ENCODE data around the gene HDAC11.
"Not testable (repeated sequence)": the region's sequence is repeated elsewhere in the genome, so short reads cannot be mapped to it uniquely, and the experiment has no call there.

HDAC11 gene

DNA sequence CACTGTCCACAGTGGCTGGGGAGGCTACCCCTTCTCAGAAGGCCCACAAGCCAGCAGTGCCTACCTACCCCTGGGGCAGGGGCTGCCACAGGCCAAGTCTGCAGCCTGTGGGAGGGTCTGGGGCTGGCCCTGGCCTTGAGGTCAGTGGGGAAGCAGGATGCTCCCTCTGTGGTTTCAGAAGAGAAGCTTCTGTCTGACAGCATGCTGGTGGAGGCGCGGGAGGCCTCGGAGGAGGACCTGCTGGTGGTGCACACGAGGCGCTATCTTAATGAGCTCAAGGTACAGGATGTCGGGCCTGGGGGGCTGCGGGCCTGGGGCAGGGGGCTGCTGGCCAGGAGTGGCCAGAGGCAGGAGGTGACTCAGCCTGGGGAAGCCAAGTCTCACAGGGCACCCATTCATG is 3.2 kb downstream of the HDAC11 start:
- H3K27ac ChIP-seq (ENCODE audit: low read length), result no peak overlapping the region
- H3F3A ChIP-seq (ENCODE audit: insufficient read depth, low read length), result no peaks in the 10 kb centered on the region
- H3K9ac ChIP-seq (ENCODE audit: low read length), result no peak overlapping the region
- no peaks in the 10 kb centered on the region for H3K36me3 ChIP-seq (replicated peaks; ENCODE audit: insufficient read depth, low read length)
- no peaks in the 10 kb centered on the region for H3K4me1 ChIP-seq (ENCODE audit: low read length)
- H3K9me3 ChIP-seq (replicated peaks; ENCODE audit: insufficient read depth, low read length), result no peaks in the 10 kb centered on the region
- H3K27me3 ChIP-seq (replicated peaks; ENCODE audit: insufficient read depth, low read length), result no peaks in the 10 kb centered on the region
- TF ChIP-seq EZH2phosphoT487 (IDR thresholded peaks at IDR 0.05; ENCODE audit: low read length) (no peak), EZH2 (optimal IDR thresholded peaks at IDR 0.05; ENCODE audit: low read depth, low read length) (no peak)
- TF ChIP-seq, protein P1, sequence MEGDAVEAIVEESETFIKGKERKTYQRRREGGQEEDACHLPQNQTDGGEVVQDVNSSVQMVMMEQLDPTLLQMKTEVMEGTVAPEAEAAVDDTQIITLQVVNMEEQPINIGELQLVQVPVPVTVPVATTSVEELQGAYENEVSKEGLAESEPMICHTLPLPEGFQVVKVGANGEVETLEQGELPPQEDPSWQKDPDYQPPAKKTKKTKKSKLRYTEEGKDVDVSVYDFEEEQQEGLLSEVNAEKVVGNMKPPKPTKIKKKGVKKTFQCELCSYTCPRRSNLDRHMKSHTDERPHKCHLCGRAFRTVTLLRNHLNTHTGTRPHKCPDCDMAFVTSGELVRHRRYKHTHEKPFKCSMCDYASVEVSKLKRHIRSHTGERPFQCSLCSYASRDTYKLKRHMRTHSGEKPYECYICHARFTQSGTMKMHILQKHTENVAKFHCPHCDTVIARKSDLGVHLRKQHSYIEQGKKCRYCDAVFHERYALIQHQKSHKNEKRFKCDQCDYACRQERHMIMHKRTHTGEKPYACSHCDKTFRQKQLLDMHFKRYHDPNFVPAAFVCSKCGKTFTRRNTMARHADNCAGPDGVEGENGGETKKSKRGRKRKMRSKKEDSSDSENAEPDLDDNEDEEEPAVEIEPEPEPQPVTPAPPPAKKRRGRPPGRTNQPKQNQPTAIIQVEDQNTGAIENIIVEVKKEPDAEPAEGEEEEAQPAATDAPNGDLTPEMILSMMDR (IDR thresholded peaks at IDR 0.05; ENCODE audit: low read length), result no peak
- no peaks in the 10 kb centered on the region for H4K20me1 ChIP-seq (ENCODE audit: insufficient read depth, low read length)
- H3K4me3 ChIP-seq (ENCODE audit: low read length), result no peak overlapping the region
- H2AFZ ChIP-seq (ENCODE audit: low read length), result no peak overlapping the region
- no peak for DNase-seq
- H3K79me2 ChIP-seq (ENCODE audit: low read length), result no peaks in the 10 kb centered on the region
- H3K4me2 ChIP-seq (ENCODE audit: low read depth, low read length), result no peak overlapping the region
- no peaks in the 10 kb centered on the region for H3K9me2 ChIP-seq (replicated peaks; ENCODE audit: insufficient read depth, low read length)

DNA sequence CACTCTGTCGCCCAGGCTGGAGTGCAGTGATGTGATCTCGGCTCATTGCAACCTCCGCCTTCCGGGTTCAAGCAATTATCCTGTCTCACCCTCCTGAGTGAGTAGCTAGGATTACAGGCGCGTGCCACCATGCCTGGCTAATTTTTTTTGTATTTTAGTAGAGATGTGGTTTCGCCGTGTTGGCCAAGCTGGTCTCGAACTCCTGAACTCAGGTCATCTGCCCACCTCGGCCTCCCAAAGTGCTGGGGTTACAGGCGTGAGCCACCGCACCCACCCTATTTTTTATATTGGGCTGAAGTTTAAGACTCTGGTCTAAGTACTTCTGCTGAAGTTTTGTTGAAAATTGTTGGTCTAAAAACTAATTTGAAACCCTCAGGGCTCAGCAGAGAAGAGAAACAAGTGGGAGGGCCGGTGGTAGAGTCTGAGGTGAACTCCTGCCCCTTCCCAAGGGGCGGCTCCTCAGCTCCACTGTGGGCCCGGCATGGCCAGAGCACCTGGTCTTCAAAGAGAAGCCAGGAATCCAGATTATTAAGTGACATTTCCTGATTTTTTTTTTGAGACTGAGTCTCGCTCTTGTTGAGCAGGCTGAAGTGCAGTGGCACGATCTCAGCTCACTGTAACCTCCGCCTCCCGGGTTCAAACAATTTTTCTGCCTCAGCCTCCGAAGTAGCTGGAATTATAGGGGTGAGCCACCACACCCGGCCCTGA is 4.0 kb downstream of the HDAC11 start:
- H3K27me3 ChIP-seq (replicated peaks; ENCODE audit: insufficient read depth, low read length), result no peaks in the 10 kb centered on the region
- no peak overlapping the region for H3K9ac ChIP-seq (ENCODE audit: low read length)
- TF ChIP-seq EZH2 (optimal IDR thresholded peaks at IDR 0.05; ENCODE audit: low read depth, low read length), result no peak
- TF ChIP-seq, protein P1 (IDR thresholded peaks at IDR 0.05; ENCODE audit: low read length), result no peak
- no peak for TF ChIP-seq EZH2phosphoT487 (IDR thresholded peaks at IDR 0.05; ENCODE audit: low read length)
- H2AFZ ChIP-seq (ENCODE audit: low read length), result no peak overlapping the region
- no peaks in the 10 kb centered on the region for H3K79me2 ChIP-seq (ENCODE audit: low read length)
- H3K4me1 ChIP-seq (ENCODE audit: low read length), result no peaks in the 10 kb centered on the region
- no peak overlapping the region for H3K4me2 ChIP-seq (ENCODE audit: low read depth, low read length)
- H3F3A ChIP-seq (ENCODE audit: insufficient read depth, low read length), result no peaks in the 10 kb centered on the region
- H3K36me3 ChIP-seq (replicated peaks; ENCODE audit: insufficient read depth, low read length), result no peaks in the 10 kb centered on the region
- DNase-seq, result no peak
- no peak overlapping the region for H3K27ac ChIP-seq (ENCODE audit: low read length)
- no peaks in the 10 kb centered on the region for H4K20me1 ChIP-seq (ENCODE audit: insufficient read depth, low read length)
- no peak overlapping the region for H3K4me3 ChIP-seq (ENCODE audit: low read length)
- no peaks in the 10 kb centered on the region for H3K9me3 ChIP-seq (replicated peaks; ENCODE audit: insufficient read depth, low read length)
- no peaks in the 10 kb centered on the region for H3K9me2 ChIP-seq (replicated peaks; ENCODE audit: insufficient read depth, low read length)

GRCh38 chr3:13484851-13485590 is 4.9 kb downstream of the HDAC11 start:
- TF ChIP-seq EZH2 (optimal IDR thresholded peaks at IDR 0.05; ENCODE audit: low read depth, low read length), result no peak
- Histone ChIP-seq H3K9me2 (replicated peaks; ENCODE audit: insufficient read depth, low read length) (no peaks in the 10 kb centered on the region), H4K20me1 (ENCODE audit: insufficient read depth, low read length) (no peaks in the 10 kb centered on the region), H3K9me3 (replicated peaks; ENCODE audit: insufficient read depth, low read length) (no peaks in the 10 kb centered on the region), H3K4me2 (ENCODE audit: low read depth, low read length) (no peak overlapping the region), H3K9ac (ENCODE audit: low read length) (no peak overlapping the region), H3K27ac (ENCODE audit: low read length) (no peak overlapping the region), H3K4me1 (ENCODE audit: low read length) (no peaks in the 10 kb centered on the region), H3K36me3 (replicated peaks; ENCODE audit: insufficient read depth, low read length) (no peaks in the 10 kb centered on the region), H3K27me3 (replicated peaks; ENCODE audit: insufficient read depth, low read length) (no peaks in the 10 kb centered on the region), H3F3A (ENCODE audit: insufficient read depth, low read length) (no peaks in the 10 kb centered on the region), H2AFZ (ENCODE audit: low read length) (no peak overlapping the region), H3K4me3 (ENCODE audit: low read length) (no peak overlapping the region), H3K79me2 (ENCODE audit: low read length) (no peaks in the 10 kb centered on the region)
- DNase-seq, result no peak

- not testable (repeated sequence) for H3K4me2 ChIP-seq (ENCODE audit: low read depth, low read length); H3F3A ChIP-seq (ENCODE audit: insufficient read depth, low read length); H3K36me3 ChIP-seq (replicated peaks; ENCODE audit: insufficient read depth, low read length); DNase-seq; H3K9me3 ChIP-seq (replicated peaks; ENCODE audit: insufficient read depth, low read length); H3K27ac ChIP-seq (ENCODE audit: low read length); H3K4me1 ChIP-seq (ENCODE audit: low read length); H4K20me1 ChIP-seq (ENCODE audit: insufficient read depth, low read length); H3K79me2 ChIP-seq (ENCODE audit: low read length); H3K4me3 ChIP-seq (ENCODE audit: low read length); H3K27me3 ChIP-seq (replicated peaks; ENCODE audit: insufficient read depth, low read length); H3K9me2 ChIP-seq (replicated peaks; ENCODE audit: insufficient read depth, low read length); H3K9ac ChIP-seq (ENCODE audit: low read length); H2AFZ ChIP-seq (ENCODE audit: low read length)
Observed at GRCh38 chr3:13485630-13486562, 5.8 kb downstream of the HDAC11 start.

Data from MM.1S (cell line).